ENCODE measurements around the gene RGS7. TPM values are rescaled to one million over a fixed set of nuclear protein-coding genes. Genes with fewer than 3 reads are reported as not detected.
"Not testable (repeated sequence)": the region's sequence is repeated elsewhere in the genome, so short reads cannot be mapped to it uniquely, and the experiment has no call there.

Gene RGS7
- total and polyA plus RNA-seq, 7 experiments from 2014 or later: not detected

DNA sequence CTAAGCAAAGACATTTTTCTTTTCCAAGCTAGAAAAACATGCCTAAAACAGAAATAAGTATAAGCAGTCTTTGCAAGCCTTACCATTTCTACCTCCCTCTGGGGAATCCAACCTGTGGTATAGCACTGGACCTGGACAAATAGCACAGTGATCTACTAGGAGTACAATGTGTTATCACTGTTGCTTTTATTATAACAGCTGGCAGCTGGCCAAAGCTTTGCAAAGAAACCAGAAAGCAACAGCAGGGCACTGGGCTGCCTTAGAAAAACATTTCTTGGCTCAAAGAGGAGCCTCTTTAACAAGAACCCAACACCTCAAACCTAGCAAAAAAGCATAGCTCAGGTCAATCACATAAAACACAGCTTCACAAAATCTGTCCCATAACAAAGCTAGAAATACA lies 450.5 kb downstream of the RGS7 start:
- DNase-seq (no peak), ATAC-seq (no peak)
- H3K36me3 ChIP-seq (ENCODE audit: control insufficient read depth in 2 of 3, insufficient read depth in 3 of 3, low read length in 3 of 3): no peaks in the 10 kb centered on the region
- ChIA-PET CTCF (no interaction called here), POLR2A (no interaction called here)
- Mint-ChIP-seq H3K27me3 (peaks cover 0 to 5% (median 0%) of the 10 kb centered on the region in 5 donors), H3K27ac (no peak overlapping the region), H3K4me3 (no peak overlapping the region), H3K36me3 (no peaks in the 10 kb centered on the region), H3K9me3 (peaks cover 1 to 12% (median 7%) of the 10 kb centered on the region in 11 donors), H3K4me1 (peaks cover 0 to 6% (median 0%) of the 10 kb centered on the region in 7 donors)
- H3K9me3 ChIP-seq (ENCODE audit: control insufficient read depth in 2 of 3, low read length in 3 of 3): no peaks in the 10 kb centered on the region
- no peaks in the 10 kb centered on the region for H3K4me1 ChIP-seq (ENCODE audit: control insufficient read depth in 2 of 2, insufficient read depth in 2 of 2, low read length in 2 of 2)
- no peak overlapping the region for H3K4me3 ChIP-seq (ENCODE audit: low read length)
- intact Hi-C loops (cut with micrococcal nuclease): no loop called here
- no peaks in the 10 kb centered on the region for H3K27me3 ChIP-seq (ENCODE audit: control insufficient read depth in 2 of 2, insufficient read depth in 2 of 2, low read length in 2 of 2)
- no peak overlapping the region for H3K27ac ChIP-seq (ENCODE audit: low read depth, low read length)

DNA sequence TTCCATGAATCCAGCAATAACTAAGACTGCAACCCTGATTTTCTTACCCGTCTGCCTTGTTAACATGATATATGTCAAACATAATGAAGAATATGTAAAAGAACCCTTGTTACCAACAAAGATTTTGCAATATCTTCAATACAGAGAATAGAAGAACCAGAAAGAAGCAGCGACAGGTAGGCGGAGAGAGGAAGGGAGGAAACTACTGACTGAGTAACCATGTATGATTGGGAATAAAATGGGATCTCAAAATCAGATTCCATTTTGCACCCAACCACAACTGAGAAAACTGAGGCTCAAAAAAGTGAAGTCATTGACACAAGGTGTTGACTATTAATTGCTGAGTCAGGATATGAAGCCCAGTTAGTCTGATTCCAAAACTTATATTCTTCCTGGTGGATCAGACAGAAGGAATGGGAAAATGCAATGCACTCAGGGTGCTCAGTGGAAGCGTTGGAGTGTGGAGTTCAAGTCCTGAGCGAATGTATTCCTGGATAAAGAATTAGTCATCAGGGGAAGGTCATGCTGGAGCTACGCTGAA lies 451.7 kb downstream of the RGS7 start:
- Mint-ChIP-seq H3K4me3 (no peak overlapping the region), H3K9me3 (peaks cover 0 to 11% (median 6%) of the 10 kb centered on the region in 11 donors), H3K4me1 (no peaks in the 10 kb centered on the region), H3K36me3 (no peaks in the 10 kb centered on the region), H3K27ac (no peak overlapping the region), H3K27me3 (no peaks in the 10 kb centered on the region)
- no peak overlapping the region for H3K27ac ChIP-seq (ENCODE audit: low read depth, low read length)
- no peak for ATAC-seq
- POLR2A ChIA-PET: no interaction called here
- H3K36me3 ChIP-seq (ENCODE audit: control insufficient read depth in 2 of 3, insufficient read depth in 3 of 3, low read length in 3 of 3): no peaks in the 10 kb centered on the region
- no peaks in the 10 kb centered on the region for H3K4me1 ChIP-seq (ENCODE audit: control insufficient read depth in 2 of 2, insufficient read depth in 2 of 2, low read length in 2 of 2)
- intact Hi-C loops (cut with micrococcal nuclease): no loop called here
- no peak for DNase-seq
- H3K27me3 ChIP-seq (ENCODE audit: control insufficient read depth in 2 of 2, insufficient read depth in 2 of 2, low read length in 2 of 2): no peaks in the 10 kb centered on the region
- CTCF ChIA-PET: no interaction called here
- H3K9me3 ChIP-seq (ENCODE audit: control insufficient read depth in 2 of 3, low read length in 3 of 3): no peaks in the 10 kb centered on the region
- no peak overlapping the region for H3K4me3 ChIP-seq (ENCODE audit: low read length)

DNA sequence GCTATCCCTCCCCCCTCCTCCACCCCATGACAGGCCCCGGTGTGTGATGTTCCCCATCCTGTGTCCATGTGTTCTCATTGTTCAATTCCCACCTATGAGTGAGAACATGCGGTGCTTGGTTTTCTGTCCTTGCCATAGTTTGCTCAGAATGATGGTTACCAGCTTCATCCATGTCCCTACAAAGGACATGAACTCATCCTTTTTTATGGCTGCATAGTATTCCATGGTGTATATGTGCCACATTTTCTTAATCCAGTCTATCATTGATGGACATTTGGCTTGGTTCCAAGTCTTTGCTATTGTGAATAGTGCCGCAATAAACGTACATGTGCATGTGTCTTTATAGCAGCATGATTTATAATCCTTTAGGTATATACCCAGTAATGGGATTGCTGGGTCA lies 461.6 kb downstream of the RGS7 start:
- H3K9me3 ChIP-seq (ENCODE audit: control insufficient read depth in 2 of 3, low read length in 3 of 3); intact Hi-C loops (cut with micrococcal nuclease); H3K4me3 Mint-ChIP-seq; CTCF ChIA-PET; POLR2A ChIA-PET; H3K4me3 ChIP-seq (ENCODE audit: low read length); DNase-seq; H3K36me3 Mint-ChIP-seq; H3K27me3 Mint-ChIP-seq; H3K36me3 ChIP-seq (ENCODE audit: control insufficient read depth in 2 of 3, insufficient read depth in 3 of 3, low read length in 3 of 3); H3K4me1 Mint-ChIP-seq; H3K4me1 ChIP-seq (ENCODE audit: control insufficient read depth in 2 of 2, insufficient read depth in 2 of 2, low read length in 2 of 2); H3K27ac ChIP-seq (ENCODE audit: low read depth, low read length); H3K27me3 ChIP-seq (ENCODE audit: control insufficient read depth in 2 of 2, insufficient read depth in 2 of 2, low read length in 2 of 2); H3K27ac Mint-ChIP-seq; ATAC-seq: not testable (repeated sequence)
- peaks cover 0 to 15% (median 8%) of the 10 kb centered on the region in 11 donors for H3K9me3 Mint-ChIP-seq

- no peaks in the 10 kb centered on the region for H3K27me3 Mint-ChIP-seq
- Histone ChIP-seq H3K4me1 (ENCODE audit: control insufficient read depth in 2 of 2, insufficient read depth in 2 of 2, low read length in 2 of 2) (no peaks in the 10 kb centered on the region), H3K27ac (ENCODE audit: low read depth, low read length) (no peak overlapping the region), H3K9me3 (ENCODE audit: control insufficient read depth in 2 of 3, low read length in 3 of 3) (no peaks in the 10 kb centered on the region), H3K36me3 (ENCODE audit: control insufficient read depth in 2 of 3, insufficient read depth in 3 of 3, low read length in 3 of 3) (no peaks in the 10 kb centered on the region), H3K27me3 (ENCODE audit: control insufficient read depth in 2 of 2, insufficient read depth in 2 of 2, low read length in 2 of 2) (no peaks in the 10 kb centered on the region), H3K4me3 (ENCODE audit: low read length) (no peak overlapping the region)
- intact Hi-C loops (cut with micrococcal nuclease): loop anchor here in 1 of 2 donors (10.0 kb wide), 1 partner anchor 606 kb away; no protein-coding TSS in a partner anchor
- CTCF ChIA-PET: no interaction called here
- H3K4me1 Mint-ChIP-seq: peaks cover 0 to 2% (median 0%) of the 10 kb centered on the region in 7 donors
- DNase-seq: no peak
- no peak overlapping the region for H3K4me3 Mint-ChIP-seq
- H3K9me3 Mint-ChIP-seq: peaks cover 0 to 10% (median 4%) of the 10 kb centered on the region in 11 donors
- H3K36me3 Mint-ChIP-seq: no peaks in the 10 kb centered on the region
- no peak overlapping the region for H3K27ac Mint-ChIP-seq
- no peak for ATAC-seq
- POLR2A ChIA-PET: no interaction called here
Measured at GRCh38 chr1:240888787-240889048, 468.3 kb downstream of the RGS7 start.

DNA sequence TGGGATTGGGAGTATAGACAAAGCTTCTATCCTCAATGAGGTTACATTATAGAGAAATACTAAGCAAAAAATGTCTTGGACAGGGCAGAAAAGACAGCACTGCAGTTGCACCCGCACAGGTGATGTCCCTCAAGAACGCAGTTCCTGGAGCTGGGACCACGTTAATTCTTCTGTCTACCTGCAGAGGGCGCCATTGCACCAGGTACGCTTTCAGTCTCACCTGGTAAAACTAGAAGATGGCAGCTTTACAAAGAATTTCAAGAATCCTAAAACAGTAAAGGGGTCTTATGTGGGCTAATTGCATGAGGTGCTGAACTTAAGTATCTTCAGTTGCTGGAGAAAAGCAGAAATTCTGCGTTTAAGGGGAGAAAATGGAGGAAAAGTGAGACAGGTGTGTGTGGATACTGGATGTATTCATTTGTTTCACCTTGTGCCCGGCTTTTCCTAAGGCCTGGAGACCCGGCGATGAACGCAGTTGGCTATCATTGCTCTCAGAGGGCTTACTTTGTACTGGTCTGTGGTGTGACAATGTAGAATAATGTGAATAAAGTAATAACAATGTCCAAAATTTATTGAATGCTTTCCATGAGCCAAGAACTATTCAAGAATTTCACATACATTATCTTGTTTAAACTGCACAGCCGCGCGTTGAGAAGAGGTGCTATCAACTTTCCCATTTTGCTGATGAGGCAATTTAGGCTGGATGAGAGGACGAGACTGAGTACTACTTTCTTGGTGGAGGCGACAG lies 468.8 kb downstream of the RGS7 start:
- H3K4me3 Mint-ChIP-seq: no peak overlapping the region
- no peaks in the 10 kb centered on the region for H3K27me3 Mint-ChIP-seq
- H3K4me3 ChIP-seq (ENCODE audit: low read length): no peak overlapping the region
- H3K36me3 Mint-ChIP-seq: no peaks in the 10 kb centered on the region
- no peaks in the 10 kb centered on the region for H3K36me3 ChIP-seq (ENCODE audit: control insufficient read depth in 2 of 3, insufficient read depth in 3 of 3, low read length in 3 of 3)
- ChIA-PET POLR2A (no interaction called here), CTCF (no interaction called here)
- H3K27ac Mint-ChIP-seq: no peak overlapping the region
- H3K4me1 Mint-ChIP-seq: peaks cover 0 to 2% (median 0%) of the 10 kb centered on the region in 7 donors
- H3K27me3 ChIP-seq (ENCODE audit: control insufficient read depth in 2 of 2, insufficient read depth in 2 of 2, low read length in 2 of 2): no peaks in the 10 kb centered on the region
- intact Hi-C loops (cut with micrococcal nuclease): loop anchor here in 1 of 2 donors (10.0 kb wide), 1 partner anchor 607 kb away; no protein-coding TSS in a partner anchor
- DNase-seq (peak in 1 of 9 donors; percentile 21), ATAC-seq (no peak)
- H3K4me1 ChIP-seq (ENCODE audit: control insufficient read depth in 2 of 2, insufficient read depth in 2 of 2, low read length in 2 of 2): no peaks in the 10 kb centered on the region
- peaks cover 0 to 10% (median 4%) of the 10 kb centered on the region in 11 donors for H3K9me3 Mint-ChIP-seq
- H3K27ac ChIP-seq (ENCODE audit: low read depth, low read length): no peak overlapping the region
- H3K9me3 ChIP-seq (ENCODE audit: control insufficient read depth in 2 of 3, low read length in 3 of 3): no peaks in the 10 kb centered on the region

DNA sequence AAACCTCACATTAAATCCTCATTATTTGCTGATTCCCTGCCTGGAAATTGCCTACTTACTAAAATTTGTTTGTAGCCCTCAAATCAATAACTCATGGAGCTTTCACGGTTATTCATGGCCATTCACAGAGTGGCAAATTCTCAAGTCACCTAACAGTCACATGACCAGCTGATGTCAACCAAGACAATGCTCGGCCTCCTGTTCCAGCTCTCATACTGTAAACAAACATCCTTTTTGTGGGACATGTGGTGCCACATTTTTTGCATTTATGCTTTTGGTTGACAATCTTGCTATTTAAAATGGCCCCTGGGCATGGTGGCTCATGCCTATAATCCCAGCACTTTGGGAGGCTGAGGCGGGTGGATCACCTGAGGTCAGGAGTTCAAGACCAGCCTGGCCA lies 473.5 kb downstream of the RGS7 start:
- Mint-ChIP-seq H3K27me3 (peaks cover 0 to 9% (median 0%) of the 10 kb centered on the region in 5 donors), H3K4me3 (no peak overlapping the region), H3K27ac (no peak overlapping the region), H3K9me3 (peaks cover 1 to 10% (median 6%) of the 10 kb centered on the region in 11 donors), H3K36me3 (no peaks in the 10 kb centered on the region), H3K4me1 (no peaks in the 10 kb centered on the region)
- intact Hi-C loops (cut with micrococcal nuclease): loop anchor here in 1 of 2 donors (10.0 kb wide), 1 partner anchor 611 kb away; no protein-coding TSS in a partner anchor
- POLR2A ChIA-PET: no interaction called here
- ATAC-seq: no peak
- CTCF ChIA-PET: no interaction called here
- H3K4me3 ChIP-seq (ENCODE audit: low read length): no peak overlapping the region
- no peaks in the 10 kb centered on the region for H3K9me3 ChIP-seq (ENCODE audit: control insufficient read depth in 2 of 3, low read length in 3 of 3)
- DNase-seq: no peak
- H3K27ac ChIP-seq (ENCODE audit: low read depth, low read length): no peak overlapping the region
- H3K4me1 ChIP-seq (ENCODE audit: control insufficient read depth in 2 of 2, insufficient read depth in 2 of 2, low read length in 2 of 2): no peaks in the 10 kb centered on the region
- no peaks in the 10 kb centered on the region for H3K27me3 ChIP-seq (ENCODE audit: control insufficient read depth in 2 of 2, insufficient read depth in 2 of 2, low read length in 2 of 2)
- no peaks in the 10 kb centered on the region for H3K36me3 ChIP-seq (ENCODE audit: control insufficient read depth in 2 of 3, insufficient read depth in 3 of 3, low read length in 3 of 3)

All from naive thymus-derived CD4-positive, alpha-beta T cell (primary cell).